Adrenal gland (tissue), 5 donors: ENCODE measurements around the gene NAA38.
A peak's percentile ranks its signal among the peaks of the same experiment; 100 is the strongest.

Experiments
- POLR2A ChIP-seq, 2 donors: fragments of 450-650 bp; IDR thresholded peaks; one replicate each; pipeline ENCODE4 v1.6.1; 2017; ENCODE audit warnings: antibody characterized with exemption in 2 of 2, mild to moderate bottlenecking in 2 of 2, moderate library complexity in 1 of 2
- TF ChIP-seq, protein P1 (sequence below), 6 experiments: fragments of 450-650 bp in 4 of 6; fragments of 200-600 bp in 2 of 6; sonication (generic) in 1 of 6; IDR thresholded peaks; 1 replicate in 5 of 6; 2 replicates in 1 of 6; pipeline versions ENCODE4 v1.5.1 to v1.8.0; 2016 to 2021; ENCODE audit warnings: antibody characterized with exemption in 6 of 6, mild to moderate bottlenecking in 2 of 6, moderate library complexity in 1 of 6
- donor health status: DM: no; HTN: no; CAD: no.

DNA sequence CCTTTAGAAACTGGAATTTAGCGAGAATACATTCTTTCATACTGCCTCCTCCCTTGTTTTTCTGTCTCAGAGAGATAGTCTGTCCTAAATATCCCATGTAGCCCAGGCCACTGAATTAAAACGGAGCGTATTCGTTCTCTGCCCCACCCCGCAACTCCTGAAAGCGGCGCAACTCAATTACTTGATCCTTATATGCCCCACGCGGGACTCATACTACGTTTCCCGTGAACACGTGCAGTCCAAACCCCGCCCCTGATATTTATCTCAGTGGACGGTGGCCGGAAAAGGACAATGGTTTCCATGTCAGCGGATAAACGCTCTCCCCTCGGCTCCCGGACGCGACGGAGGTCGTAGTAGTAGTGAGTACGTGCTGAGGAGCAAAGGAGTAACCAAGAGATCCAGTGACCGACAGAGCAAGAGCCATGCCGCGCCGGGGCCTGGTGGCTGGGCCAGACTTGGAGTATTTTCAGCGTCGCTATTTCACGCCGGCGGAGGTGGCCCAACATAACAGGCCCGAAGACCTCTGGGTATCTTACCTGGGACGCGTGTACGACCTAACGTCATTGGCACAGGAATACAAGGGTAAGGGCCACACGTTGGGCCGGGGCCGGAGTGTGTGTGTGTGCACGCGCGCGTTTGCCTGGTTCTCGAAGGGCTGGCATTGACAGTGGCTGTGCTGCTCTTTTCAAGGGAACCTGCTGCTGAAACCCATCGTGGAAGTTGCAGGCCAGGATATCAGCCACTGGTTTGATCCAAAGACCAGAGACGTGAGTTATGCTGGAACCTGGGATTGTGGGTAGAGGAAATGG, 558 bp upstream of the NAA38 start, which contains the start of gene CYB5D1:
- TF ChIP-seq, protein P1, sequence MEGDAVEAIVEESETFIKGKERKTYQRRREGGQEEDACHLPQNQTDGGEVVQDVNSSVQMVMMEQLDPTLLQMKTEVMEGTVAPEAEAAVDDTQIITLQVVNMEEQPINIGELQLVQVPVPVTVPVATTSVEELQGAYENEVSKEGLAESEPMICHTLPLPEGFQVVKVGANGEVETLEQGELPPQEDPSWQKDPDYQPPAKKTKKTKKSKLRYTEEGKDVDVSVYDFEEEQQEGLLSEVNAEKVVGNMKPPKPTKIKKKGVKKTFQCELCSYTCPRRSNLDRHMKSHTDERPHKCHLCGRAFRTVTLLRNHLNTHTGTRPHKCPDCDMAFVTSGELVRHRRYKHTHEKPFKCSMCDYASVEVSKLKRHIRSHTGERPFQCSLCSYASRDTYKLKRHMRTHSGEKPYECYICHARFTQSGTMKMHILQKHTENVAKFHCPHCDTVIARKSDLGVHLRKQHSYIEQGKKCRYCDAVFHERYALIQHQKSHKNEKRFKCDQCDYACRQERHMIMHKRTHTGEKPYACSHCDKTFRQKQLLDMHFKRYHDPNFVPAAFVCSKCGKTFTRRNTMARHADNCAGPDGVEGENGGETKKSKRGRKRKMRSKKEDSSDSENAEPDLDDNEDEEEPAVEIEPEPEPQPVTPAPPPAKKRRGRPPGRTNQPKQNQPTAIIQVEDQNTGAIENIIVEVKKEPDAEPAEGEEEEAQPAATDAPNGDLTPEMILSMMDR (IDR thresholded peaks at IDR 0.05) = no peak
- peak; percentile 56 to 68 for TF ChIP-seq POLR2A (IDR thresholded peaks at IDR 0.05)
